Loucy (cell line): Measurements from ENCODE around the gene GKN2.
"Not testable (repeated sequence)": the region's sequence is repeated elsewhere in the genome, so short reads cannot be mapped to it uniquely, and the experiment has no call there.

Source experiments
- H2AFZ ChIP-seq: fragments of 200-600 bp; sonication (generic); 2 replicates; pipeline ENCODE4 v1.6.0; 2016; ENCODE audit warnings: antibody characterized with exemption, mild to moderate bottlenecking, low read length, moderate library complexity
- H3F3A ChIP-seq: fragments of 200-600 bp; 2 replicates; pipeline ENCODE4 v1.6.0; 2016; ENCODE audit warnings: antibody characterized with exemption, low read depth, mild to moderate bottlenecking
- H3K27me3 ChIP-seq: fragments of 200-600 bp; sonication (generic); 2 replicates; pipeline ENCODE4 v1.6.1; 2014; ENCODE audit warnings: low read length, mild to moderate bottlenecking; ENCODE audit not compliant: insufficient read depth, poor library complexity, severe bottlenecking
- H3K36me3 ChIP-seq: fragments of 200-600 bp; sonication (generic); 2 replicates; pipeline ENCODE4 v1.6.1; 2016; ENCODE audit warnings: low read length; ENCODE audit not compliant: insufficient read depth
- H3K4me1 ChIP-seq: fragments of 200-600 bp; sonication (generic); 2 replicates; pipeline ENCODE4 v1.5.1; 2014; ENCODE audit warnings: low read length, mild to moderate bottlenecking; ENCODE audit not compliant: insufficient read depth, poor library complexity, severe bottlenecking
- H3K4me2 ChIP-seq: fragments of 200-600 bp; sonication (generic); 2 replicates; pipeline ENCODE4 v1.6.0; 2014; ENCODE audit warnings: antibody characterized with exemption, low read length, low read depth, mild to moderate bottlenecking; ENCODE audit not compliant: poor library complexity, severe bottlenecking
- H3K4me3 ChIP-seq: fragments of 200-600 bp; sonication (generic); 2 replicates; pipeline ENCODE4 v1.5.1; 2014; ENCODE audit warnings: low read length, mild to moderate bottlenecking, mixed read lengths; ENCODE audit not compliant: poor library complexity, severe bottlenecking
- H3K79me2 ChIP-seq: fragments of 200-600 bp; sonication (generic); 2 replicates; pipeline ENCODE4 v1.6.1; 2014; ENCODE audit warnings: low read length; ENCODE audit not compliant: insufficient read depth
- H3K9ac ChIP-seq: fragments of 200-600 bp; sonication (generic); 2 replicates; pipeline ENCODE4 v1.6.0; 2014; ENCODE audit warnings: mild to moderate bottlenecking, low read depth, low read length, moderate library complexity; ENCODE audit not compliant: poor library complexity, severe bottlenecking
- H3K9me2 ChIP-seq: fragments of 200-600 bp; sonication (generic); replicated peaks from 2 replicates; pipeline ENCODE4 v1.6.1; 2016; ENCODE audit warnings: low read depth, low read length, mixed read lengths
- H3K9me3 ChIP-seq: fragments of 200-600 bp; sonication (generic); 2 replicates; pipeline ENCODE4 v1.6.1; 2014; ENCODE audit warnings: mild to moderate bottlenecking, antibody characterized with exemption, low read length, low read depth; ENCODE audit not compliant: insufficient read depth
- H4K20me1 ChIP-seq: fragments of 200-600 bp; sonication (generic); 2 replicates; pipeline ENCODE4 v1.6.0; 2014; ENCODE audit warnings: antibody characterized with exemption, low read length, mild to moderate bottlenecking; ENCODE audit not compliant: insufficient read depth, poor library complexity, severe bottlenecking
- EZH2phosphoT487 ChIP-seq: fragments of 200-600 bp; IDR thresholded peaks from 2 replicates; pipeline ENCODE4 v1.6.1; 2018; ENCODE audit warnings: antibody characterized with exemption, mild to moderate bottlenecking, moderate library complexity, borderline replicate concordance
- TF ChIP-seq, protein P1 (sequence below): fragments of 200-600 bp; sonication (generic); conservative IDR thresholded peaks from 2 replicates; pipeline ENCODE4 v1.5.1; 2014; ENCODE audit warnings: mild to moderate bottlenecking, antibody characterized with exemption, low read length

GKN2 gene

DNA sequence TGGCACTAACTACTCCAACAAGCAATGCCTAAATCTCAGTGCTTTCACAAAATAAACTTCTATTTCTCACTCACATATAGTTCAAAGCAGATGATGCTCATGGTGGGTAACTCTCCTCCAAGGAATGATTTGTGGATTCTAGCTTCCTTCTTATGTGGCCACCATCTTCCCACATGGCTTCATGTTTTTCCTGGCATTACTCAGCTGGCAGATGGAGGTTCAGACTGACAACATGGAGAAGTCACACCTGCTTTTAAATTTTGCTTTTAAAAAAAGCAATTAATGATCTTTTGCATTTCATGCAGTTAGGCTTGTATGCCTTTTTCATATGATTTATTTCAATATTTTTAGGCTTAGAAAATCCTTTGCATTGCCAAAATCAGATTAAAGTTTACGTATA, 6.3 kb upstream of the GKN2 start:
- Histone ChIP-seq H3K79me2 (no peaks in the 10 kb centered on the region), H3K27me3 (no peaks in the 10 kb centered on the region), H3K9ac (no peak overlapping the region), H3K4me1 (no peaks in the 10 kb centered on the region), H3K36me3 (no peaks in the 10 kb centered on the region), H3K4me2 (no peak overlapping the region), H2AFZ (no peak overlapping the region), H4K20me1 (no peaks in the 10 kb centered on the region), H3K4me3 (no peak overlapping the region), H3F3A (no peaks in the 10 kb centered on the region), H3K9me2 (no peaks in the 10 kb centered on the region), H3K9me3 (no peaks in the 10 kb centered on the region)
- TF ChIP-seq EZH2phosphoT487: no peak
- TF ChIP-seq, protein P1, sequence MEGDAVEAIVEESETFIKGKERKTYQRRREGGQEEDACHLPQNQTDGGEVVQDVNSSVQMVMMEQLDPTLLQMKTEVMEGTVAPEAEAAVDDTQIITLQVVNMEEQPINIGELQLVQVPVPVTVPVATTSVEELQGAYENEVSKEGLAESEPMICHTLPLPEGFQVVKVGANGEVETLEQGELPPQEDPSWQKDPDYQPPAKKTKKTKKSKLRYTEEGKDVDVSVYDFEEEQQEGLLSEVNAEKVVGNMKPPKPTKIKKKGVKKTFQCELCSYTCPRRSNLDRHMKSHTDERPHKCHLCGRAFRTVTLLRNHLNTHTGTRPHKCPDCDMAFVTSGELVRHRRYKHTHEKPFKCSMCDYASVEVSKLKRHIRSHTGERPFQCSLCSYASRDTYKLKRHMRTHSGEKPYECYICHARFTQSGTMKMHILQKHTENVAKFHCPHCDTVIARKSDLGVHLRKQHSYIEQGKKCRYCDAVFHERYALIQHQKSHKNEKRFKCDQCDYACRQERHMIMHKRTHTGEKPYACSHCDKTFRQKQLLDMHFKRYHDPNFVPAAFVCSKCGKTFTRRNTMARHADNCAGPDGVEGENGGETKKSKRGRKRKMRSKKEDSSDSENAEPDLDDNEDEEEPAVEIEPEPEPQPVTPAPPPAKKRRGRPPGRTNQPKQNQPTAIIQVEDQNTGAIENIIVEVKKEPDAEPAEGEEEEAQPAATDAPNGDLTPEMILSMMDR: no peak

DNA sequence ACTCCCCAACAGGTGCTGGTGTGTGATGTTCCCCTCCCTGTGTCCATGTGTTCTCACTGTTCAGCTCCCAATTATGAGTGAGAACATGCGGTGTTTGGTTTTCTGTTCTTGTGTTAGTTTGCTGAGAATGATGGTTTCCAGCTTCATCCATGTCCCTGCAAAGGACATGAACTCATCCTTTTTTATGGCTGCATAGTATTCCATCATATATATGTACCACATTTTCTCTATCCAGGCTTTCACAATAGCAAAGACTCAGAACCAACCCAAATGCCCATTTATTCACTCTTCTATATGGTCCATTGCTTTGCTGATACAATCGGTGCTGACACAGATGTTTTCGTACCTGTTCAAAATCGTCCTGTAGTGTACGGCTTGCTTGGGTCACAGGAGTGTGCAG, 2.7 kb upstream of the GKN2 start:
- H4K20me1 ChIP-seq, H3K36me3 ChIP-seq, H3K4me1 ChIP-seq, H3K9ac ChIP-seq, H3K27me3 ChIP-seq, H3K9me3 ChIP-seq, H3F3A ChIP-seq, H3K9me2 ChIP-seq, H2AFZ ChIP-seq, H3K4me3 ChIP-seq, H3K4me2 ChIP-seq, H3K79me2 ChIP-seq: not testable (repeated sequence)

DNA sequence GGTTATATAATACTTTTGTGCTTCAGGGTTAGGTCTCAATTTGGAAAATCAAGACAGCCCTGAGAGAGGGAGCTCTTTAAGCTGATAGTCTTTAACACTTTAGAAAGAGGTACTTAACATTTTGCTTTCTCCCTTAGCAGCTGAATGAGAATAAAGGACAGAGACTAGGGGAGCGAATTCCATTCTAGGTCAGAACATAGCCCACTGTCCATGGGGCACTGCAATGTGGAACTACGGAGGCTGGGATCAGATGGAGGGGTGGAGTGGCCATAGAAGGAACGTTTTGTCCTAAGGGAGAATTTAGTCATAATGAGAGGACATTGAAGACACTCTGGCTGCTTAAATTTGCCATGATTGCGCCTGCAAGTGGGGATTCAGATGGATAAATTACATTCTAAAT, 794 bp downstream of the GKN2 start:
- no peaks in the 10 kb centered on the region for H3K9me3 ChIP-seq
- no peak overlapping the region for H3K4me3 ChIP-seq
- no peaks in the 10 kb centered on the region for H3K27me3 ChIP-seq
- no peak overlapping the region for H2AFZ ChIP-seq
- no peaks in the 10 kb centered on the region for H3K36me3 ChIP-seq
- no peaks in the 10 kb centered on the region for H3K9me2 ChIP-seq
- H3K79me2 ChIP-seq: no peaks in the 10 kb centered on the region
- no peaks in the 10 kb centered on the region for H4K20me1 ChIP-seq
- H3K4me1 ChIP-seq: no peaks in the 10 kb centered on the region
- no peak overlapping the region for H3K9ac ChIP-seq
- no peak overlapping the region for H3K4me2 ChIP-seq
- TF ChIP-seq EZH2phosphoT487: no peak
- TF ChIP-seq, protein P1: no peak
- no peaks in the 10 kb centered on the region for H3F3A ChIP-seq

DNA sequence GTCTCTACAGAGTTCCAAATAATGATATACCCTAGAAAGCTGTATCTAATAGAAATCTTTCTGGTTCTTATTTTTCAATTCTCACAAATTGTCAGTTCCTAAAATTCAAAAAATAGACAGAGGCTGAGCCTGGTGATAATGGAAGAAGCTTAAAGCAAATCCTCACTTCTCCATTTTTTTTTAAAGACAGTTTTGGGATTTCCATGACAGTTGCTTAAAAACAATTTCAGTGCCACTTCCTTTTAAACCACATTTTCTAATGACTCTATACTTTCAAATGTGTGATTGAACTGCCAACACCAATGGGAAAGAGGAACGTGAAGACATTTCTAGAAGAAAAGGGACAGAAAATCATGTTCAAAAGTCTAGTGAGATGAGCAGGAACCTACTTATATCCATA, 4.0 kb downstream of the GKN2 start:
- H3K27me3 ChIP-seq: no peaks in the 10 kb centered on the region
- H2AFZ ChIP-seq: no peak overlapping the region
- H3K9me3 ChIP-seq: no peaks in the 10 kb centered on the region
- peaks cover 3% of the 10 kb centered on the region for H3K4me1 ChIP-seq
- no peak overlapping the region for H3K9ac ChIP-seq
- H3K36me3 ChIP-seq: no peaks in the 10 kb centered on the region
- no peak overlapping the region for H3K4me3 ChIP-seq
- H3K4me2 ChIP-seq: no peak overlapping the region
- no peaks in the 10 kb centered on the region for H3K9me2 ChIP-seq
- H3K79me2 ChIP-seq: no peaks in the 10 kb centered on the region
- no peaks in the 10 kb centered on the region for H3F3A ChIP-seq
- TF ChIP-seq, protein P1: no peak
- no peak for TF ChIP-seq EZH2phosphoT487
- H4K20me1 ChIP-seq: no peaks in the 10 kb centered on the region
